BLaER1 (cell line): Measurements from ENCODE around the gene ZNF318.
"Not testable (repeated sequence)": the region's sequence is repeated elsewhere in the genome, so short reads cannot be mapped to it uniquely, and the experiment has no call there.

Experiments
- H3K27ac ChIP-seq: shearing (Covaris generic); formaldehyde crosslinking; 2 replicates; pipeline ENCODE4 v1.8.1; 2022
- H3K27me3 ChIP-seq: shearing (Covaris generic); formaldehyde crosslinking; 2 replicates; pipeline ENCODE4 v1.8.1; 2022
- H3K36me3 ChIP-seq: shearing (Covaris generic); formaldehyde crosslinking; 2 replicates; pipeline ENCODE4 v1.8.1; 2022
- H3K4me1 ChIP-seq: shearing (Covaris generic); formaldehyde crosslinking; 2 replicates; pipeline ENCODE4 v1.8.1; 2022
- H3K4me2 ChIP-seq: shearing (Covaris generic); formaldehyde crosslinking; 2 replicates; pipeline ENCODE4 v1.8.1; 2022
- H3K4me3 ChIP-seq: shearing (Covaris generic); formaldehyde crosslinking; 2 replicates; pipeline ENCODE4 v1.8.1; 2022
- H3K9ac ChIP-seq: shearing (Covaris generic); formaldehyde crosslinking; 2 replicates; pipeline ENCODE4 v1.8.1; 2022
- H3K9me3 ChIP-seq: shearing (Covaris generic); formaldehyde crosslinking; 2 replicates; pipeline ENCODE4 v1.8.1; 2022
- H4K20me1 ChIP-seq: shearing (Covaris generic); formaldehyde crosslinking; 2 replicates; pipeline ENCODE4 v1.8.1; 2022
- Cebpa-rat ChIP-seq: shearing (Covaris generic); IDR thresholded peaks from 2 replicates; pipeline ENCODE4 v1.8.1; 2022

ZNF318 gene

DNA sequence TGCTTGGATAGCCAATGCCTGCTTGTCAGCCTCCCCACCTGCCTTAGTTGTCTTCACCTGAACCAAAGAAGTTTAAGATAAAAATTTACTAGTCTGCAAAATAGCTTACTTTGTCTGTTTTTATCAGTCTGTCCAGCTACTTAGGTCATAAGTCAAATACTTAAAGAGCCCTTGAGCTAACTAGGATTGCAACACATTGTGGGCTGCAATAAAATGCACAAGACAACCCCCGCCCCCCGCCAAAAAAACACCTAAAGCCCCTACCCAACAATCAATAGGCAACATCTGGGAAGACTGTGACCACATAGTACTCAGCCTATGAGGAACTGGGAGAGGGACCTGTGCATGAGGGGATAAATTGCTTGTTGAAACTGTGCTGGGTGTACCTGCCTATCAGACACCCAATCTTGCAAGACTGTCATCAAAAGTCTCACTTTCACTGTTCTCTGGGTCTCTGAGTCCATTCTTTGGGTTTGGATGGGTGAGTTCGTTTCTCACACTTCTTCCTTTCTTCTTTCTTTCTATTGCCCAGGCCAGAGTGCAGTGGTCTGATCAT lies 30.6 kb upstream of the ZNF318 start:
- H3K9ac ChIP-seq = no peak overlapping the region
- H3K27me3 ChIP-seq = no peaks in the 10 kb centered on the region
- H3K4me3 ChIP-seq = no peak overlapping the region
- no peak overlapping the region for H3K27ac ChIP-seq
- H3K4me2 ChIP-seq = no peak overlapping the region
- H3K9me3 ChIP-seq = no peaks in the 10 kb centered on the region
- no peak for TF ChIP-seq Cebpa-rat
- no peaks in the 10 kb centered on the region for H3K4me1 ChIP-seq
- H4K20me1 ChIP-seq = no peaks in the 10 kb centered on the region
- no peaks in the 10 kb centered on the region for H3K36me3 ChIP-seq

DNA sequence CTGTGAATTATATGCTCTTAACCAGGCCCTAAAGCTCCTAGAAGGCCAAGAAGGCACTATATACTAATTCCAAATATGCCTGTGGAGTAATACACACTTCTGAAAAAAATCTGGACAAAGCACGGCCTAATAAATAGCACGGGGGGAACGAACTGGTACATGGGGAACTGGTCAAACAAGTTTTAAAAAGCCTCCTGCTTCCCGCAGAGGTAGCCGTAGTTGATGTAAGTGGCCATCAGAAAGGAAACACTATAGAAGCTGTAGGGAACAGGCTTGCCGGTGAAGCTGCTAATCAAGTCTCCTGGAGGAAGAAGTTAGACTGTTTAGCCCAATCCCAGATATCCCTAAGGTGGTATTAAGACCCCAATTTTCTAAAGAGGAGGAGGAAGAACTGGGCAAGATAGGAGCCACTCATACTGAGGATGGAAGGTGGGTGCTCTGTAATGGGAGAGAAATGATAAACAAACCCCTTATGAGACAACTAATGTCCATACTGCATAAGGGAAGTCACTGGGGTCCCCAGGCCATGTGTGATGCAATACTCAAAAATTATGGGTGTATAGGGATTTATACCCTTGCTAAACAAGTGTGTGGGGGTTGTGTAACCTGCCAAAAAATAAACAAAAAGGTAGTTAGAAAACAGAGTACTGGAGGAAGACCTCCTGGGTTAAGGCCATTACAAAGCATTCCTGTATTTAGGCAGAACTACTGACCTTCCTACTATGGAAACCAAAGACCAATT lies 27.1 kb upstream of the ZNF318 start:
- Histone ChIP-seq H3K27ac (no peak overlapping the region), H3K4me3 (no peak overlapping the region), H3K9me3 (no peaks in the 10 kb centered on the region), H3K27me3 (peaks cover 21% of the 10 kb centered on the region), H3K4me2 (no peak overlapping the region), H4K20me1 (no peaks in the 10 kb centered on the region), H3K9ac (no peak overlapping the region), H3K4me1 (peaks cover 15% of the 10 kb centered on the region), H3K36me3 (no peaks in the 10 kb centered on the region)
- no peak for TF ChIP-seq Cebpa-rat

- Histone ChIP-seq H3K9ac (no peak overlapping the region), H3K4me3 (no peak overlapping the region), H4K20me1 (no peaks in the 10 kb centered on the region), H3K36me3 (no peaks in the 10 kb centered on the region), H3K9me3 (no peaks in the 10 kb centered on the region), H3K4me1 (peaks cover 23% of the 10 kb centered on the region), H3K27me3 (peaks cover 29% of the 10 kb centered on the region), H3K27ac (no peak overlapping the region), H3K4me2 (no peak overlapping the region)
- no peak for TF ChIP-seq Cebpa-rat
Observed at GRCh38 chr6:43395776-43396175, 26.3 kb upstream of the ZNF318 start.

GRCh38 chr6:43394982-43395381 lies 25.5 kb upstream of the ZNF318 start:
- H3K9ac ChIP-seq = no peak overlapping the region
- peaks cover 31% of the 10 kb centered on the region for H3K4me1 ChIP-seq
- H3K36me3 ChIP-seq = no peaks in the 10 kb centered on the region
- H4K20me1 ChIP-seq = no peaks in the 10 kb centered on the region
- no peak overlapping the region for H3K4me3 ChIP-seq
- H3K27ac ChIP-seq = no peak overlapping the region
- H3K27me3 ChIP-seq = peaks cover 31% of the 10 kb centered on the region
- H3K4me2 ChIP-seq = no peak overlapping the region
- no peaks in the 10 kb centered on the region for H3K9me3 ChIP-seq
- TF ChIP-seq Cebpa-rat = no peak

- no peaks in the 10 kb centered on the region for H3K36me3 ChIP-seq
- H4K20me1 ChIP-seq = no peaks in the 10 kb centered on the region
- peaks cover 31% of the 10 kb centered on the region for H3K27me3 ChIP-seq
- H3K27ac ChIP-seq = no peak overlapping the region
- no peak overlapping the region for H3K4me3 ChIP-seq
- TF ChIP-seq Cebpa-rat = no peak
- peak overlapping the region; percentile 16; the same call in 1 of the 2 replicates for H3K4me2 ChIP-seq
- no peaks in the 10 kb centered on the region for H3K9me3 ChIP-seq
- peaks cover 41% of the 10 kb centered on the region for H3K4me1 ChIP-seq
- H3K9ac ChIP-seq = no peak overlapping the region
Observed at GRCh38 chr6:43393602-43394001, 24.2 kb upstream of the ZNF318 start.

DNA sequence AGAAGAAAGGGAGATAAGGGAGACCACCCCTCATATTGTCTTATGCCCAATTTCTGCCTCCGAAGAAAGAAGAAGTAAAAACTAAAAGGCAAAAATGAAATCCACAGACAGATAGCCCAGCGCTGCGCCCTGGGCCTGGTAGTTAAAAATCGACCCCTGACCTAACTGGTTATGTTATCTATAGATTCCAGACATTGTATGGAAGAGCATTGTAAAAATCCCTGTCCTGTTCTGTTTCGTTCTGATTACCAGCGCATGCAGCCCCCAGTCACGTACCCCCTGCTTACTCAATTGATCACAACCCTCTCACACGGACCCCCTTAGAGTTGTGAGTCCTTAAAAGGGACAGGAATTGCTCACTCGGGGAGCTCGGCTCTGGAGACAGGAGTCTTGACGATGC lies 23.7 kb upstream of the ZNF318 start:
- H3K27ac ChIP-seq, H3K4me3 ChIP-seq, H3K36me3 ChIP-seq, H4K20me1 ChIP-seq, H3K9me3 ChIP-seq, H3K9ac ChIP-seq: not testable (repeated sequence)
- Histone ChIP-seq H3K27me3 (peaks cover 31% of the 10 kb centered on the region), H3K4me1 (peaks cover 41% of the 10 kb centered on the region), H3K4me2 (peak overlapping the region; percentile 16; the same call in 1 of the 2 replicates)

DNA sequence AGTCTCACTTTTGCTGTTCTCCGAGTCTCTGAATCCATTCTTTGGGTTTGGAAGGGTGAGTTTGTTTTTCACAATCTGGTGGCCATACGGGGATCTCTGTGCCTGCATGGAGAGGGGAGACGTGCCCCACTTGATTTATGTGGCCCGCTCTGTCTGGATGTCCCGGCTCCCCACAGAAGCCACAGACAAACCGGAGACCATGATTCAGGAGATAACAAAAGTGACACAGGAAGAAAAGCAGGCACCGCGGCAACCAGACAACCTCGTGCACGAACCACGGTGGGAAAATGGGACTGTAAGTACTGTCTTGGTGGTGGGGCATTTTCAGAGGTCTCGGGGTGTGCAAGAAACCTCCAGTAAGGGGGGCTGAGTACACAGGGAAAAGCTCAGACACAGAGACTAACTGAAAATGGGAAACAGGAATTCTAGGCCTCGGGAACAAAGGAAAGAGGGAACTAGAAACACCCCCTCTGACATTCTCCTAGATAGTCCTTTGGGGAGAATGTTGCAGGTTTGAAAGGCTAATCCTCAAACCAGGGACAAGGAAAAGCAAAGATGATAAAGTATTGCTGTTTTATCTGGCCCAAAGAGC lies 22.1 kb upstream of the ZNF318 start:
- H3K4me3 ChIP-seq = no peak overlapping the region
- no peak overlapping the region for H3K9ac ChIP-seq
- no peaks in the 10 kb centered on the region for H3K9me3 ChIP-seq
- H3K36me3 ChIP-seq = no peaks in the 10 kb centered on the region
- H3K4me2 ChIP-seq = peak overlapping the region; percentile 74
- H3K4me1 ChIP-seq = peaks cover 41% of the 10 kb centered on the region
- no peak overlapping the region for H3K27ac ChIP-seq
- H4K20me1 ChIP-seq = no peaks in the 10 kb centered on the region
- H3K27me3 ChIP-seq = peaks cover 31% of the 10 kb centered on the region
- TF ChIP-seq Cebpa-rat = no peak

GRCh38 chr6:43390753-43391439 lies 21.4 kb upstream of the ZNF318 start:
- Histone ChIP-seq H3K27me3 (peaks cover 31% of the 10 kb centered on the region), H3K4me1 (peaks cover 41% of the 10 kb centered on the region), H3K4me2 (peak overlapping the region; percentile 74)
- H4K20me1 ChIP-seq, H3K36me3 ChIP-seq, H3K9me3 ChIP-seq, H3K27ac ChIP-seq, H3K4me3 ChIP-seq, H3K9ac ChIP-seq: not testable (repeated sequence)

GRCh38 chr6:43389730-43390295 lies 20.4 kb upstream of the ZNF318 start:
- H4K20me1 ChIP-seq = peaks cover under 1% of the 10 kb centered on the region; the same call in 1 of the 2 replicates
- H3K4me1 ChIP-seq = peaks cover 48% of the 10 kb centered on the region
- no peak for TF ChIP-seq Cebpa-rat
- no peaks in the 10 kb centered on the region for H3K36me3 ChIP-seq
- H3K9me3 ChIP-seq = no peaks in the 10 kb centered on the region
- no peak overlapping the region for H3K27ac ChIP-seq
- H3K27me3 ChIP-seq = peaks cover 36% of the 10 kb centered on the region
- no peak overlapping the region for H3K9ac ChIP-seq
- peak overlapping the region; percentile 74 for H3K4me2 ChIP-seq
- H3K4me3 ChIP-seq = no peak overlapping the region

DNA sequence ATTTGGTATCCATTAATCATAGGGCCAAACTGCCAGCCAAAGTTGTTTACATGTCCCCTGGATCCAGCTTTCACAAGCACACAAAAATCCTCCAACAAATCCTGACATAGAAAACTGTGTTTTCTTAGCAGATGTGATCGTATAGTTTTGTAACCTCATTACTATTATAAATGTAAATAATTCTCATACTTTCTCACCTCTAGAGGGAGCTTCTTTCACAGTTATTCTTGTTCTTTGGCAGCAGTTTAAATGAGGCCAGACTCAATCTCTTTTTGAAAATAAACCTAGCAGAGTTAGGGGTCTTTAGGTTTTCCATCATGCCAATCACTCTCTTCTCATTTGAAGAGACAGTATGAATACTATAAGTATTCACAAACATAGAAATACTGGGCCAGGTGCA lies 17.0 kb upstream of the ZNF318 start:
- peaks cover 31% of the 10 kb centered on the region for H3K27me3 ChIP-seq

More for the DNA sequence above, 17.0 kb upstream of the ZNF318 start:
- no peak overlapping the region for H3K4me2 ChIP-seq
- H3K9me3 ChIP-seq = no peaks in the 10 kb centered on the region
- peaks cover 58% of the 10 kb centered on the region for H3K4me1 ChIP-seq
- H3K9ac ChIP-seq = no peak overlapping the region
- H4K20me1 ChIP-seq = peaks cover 16% of the 10 kb centered on the region
- no peak overlapping the region for H3K27ac ChIP-seq
- TF ChIP-seq Cebpa-rat = no peak
- no peak overlapping the region for H3K4me3 ChIP-seq
- H3K36me3 ChIP-seq = no peaks in the 10 kb centered on the region
